Ishikawa (cell line): Measurements from ENCODE around the gene PLAGL2.

ENCODE experiments used
- CEBPB ChIP-seq: IDR thresholded peaks from 2 replicates; pipeline ENCODE4 v1.6.1; 2012
- CREB1 ChIP-seq: IDR thresholded peaks from 2 replicates; pipeline ENCODE4 v1.6.1; 2012; ENCODE audit warnings: low read depth
- EGR1 ChIP-seq: IDR thresholded peaks from 2 replicates; pipeline ENCODE4 v1.6.1; 2012
- EP300 ChIP-seq: IDR thresholded peaks from 2 replicates; pipeline ENCODE4 v1.6.1; 2012; ENCODE audit warnings: borderline replicate concordance
- FOXM1 ChIP-seq: IDR thresholded peaks from 2 replicates; pipeline ENCODE4 v1.6.1; 2012; ENCODE audit warnings: low read depth, borderline replicate concordance
- MAX ChIP-seq: IDR thresholded peaks from 2 replicates; pipeline ENCODE4 v1.6.1; 2012
- NFIC ChIP-seq: IDR thresholded peaks from 2 replicates; pipeline ENCODE4 v1.6.1; 2012
- RAD21 ChIP-seq: IDR thresholded peaks from 2 replicates; pipeline ENCODE4 v1.6.1; 2012; ENCODE audit warnings: low read depth
- REST ChIP-seq: IDR thresholded peaks from 2 replicates; pipeline ENCODE4 v1.6.1; 2012; ENCODE audit warnings: low read depth, mild to moderate bottlenecking
- TAF1 ChIP-seq: IDR thresholded peaks from 2 replicates; pipeline ENCODE4 v1.6.1; 2012; ENCODE audit warnings: low read depth, mild to moderate bottlenecking
- TCF12 ChIP-seq: IDR thresholded peaks from 2 replicates; pipeline ENCODE4 v1.6.1; 2012; ENCODE audit warnings: low read depth
- TEAD4 ChIP-seq: IDR thresholded peaks from 2 replicates; pipeline ENCODE4 v1.6.1; 2012
- USF1 ChIP-seq: IDR thresholded peaks from 2 replicates; pipeline ENCODE4 v1.6.1; 2012
- YY1 ChIP-seq: IDR thresholded peaks from 2 replicates; pipeline ENCODE4 v1.6.1; 2012; ENCODE audit warnings: low read depth
- ZBTB7A ChIP-seq: IDR thresholded peaks from 2 replicates; pipeline ENCODE4 v1.6.1; 2012; ENCODE audit warnings: low read depth

PLAGL2 gene

GRCh38 chr20:32188376-32189122, 19.0 kb downstream of the PLAGL2 start:
- TF ChIP-seq MAX (no peak), TAF1 (no peak), TEAD4 (no peak), RAD21 (no peak), FOXM1 (no peak), NFIC (no peak), CREB1 (no peak)

- no peak for TF ChIP-seq TAF1
- TF ChIP-seq YY1: no peak
- TF ChIP-seq CEBPB: no peak
- no peak for TF ChIP-seq MAX
- no peak for TF ChIP-seq EP300
- TF ChIP-seq FOXM1: no peak
Observed at GRCh38 chr20:32186506-32186905, 21.0 kb downstream of the PLAGL2 start.

- no peak for TF ChIP-seq TEAD4
- TF ChIP-seq FOXM1: no peak
- TF ChIP-seq YY1: no peak
- no peak for TF ChIP-seq EGR1
- no peak for TF ChIP-seq RAD21
- no peak for TF ChIP-seq CREB1
- no peak for TF ChIP-seq ZBTB7A
- TF ChIP-seq MAX: no peak
- no peak for TF ChIP-seq NFIC
Observed at GRCh38 chr20:32184961-32185603, 22.5 kb downstream of the PLAGL2 start.

- TF ChIP-seq ZBTB7A: no peak
- TF ChIP-seq YY1: no peak
- no peak for TF ChIP-seq FOXM1
- TF ChIP-seq NFIC: no peak
- no peak for TF ChIP-seq REST
- no peak for TF ChIP-seq EGR1
- no peak for TF ChIP-seq EP300
- no peak for TF ChIP-seq TAF1
- TF ChIP-seq TCF12: no peak
- no peak for TF ChIP-seq CREB1
- no peak for TF ChIP-seq TEAD4
- TF ChIP-seq RAD21: no peak
- TF ChIP-seq CEBPB: no peak
Observed at GRCh38 chr20:32183947-32184635, 23.5 kb downstream of the PLAGL2 start.

GRCh38 chr20:32181606-32182005, 25.9 kb downstream of the PLAGL2 start:
- no peak for TF ChIP-seq ZBTB7A
- TF ChIP-seq TCF12: no peak
- no peak for TF ChIP-seq TEAD4
- no peak for TF ChIP-seq NFIC
- TF ChIP-seq TAF1: no peak
- TF ChIP-seq USF1: no peak
- TF ChIP-seq CEBPB: no peak
- no peak for TF ChIP-seq YY1

GRCh38 chr20:32179934-32180333, 27.6 kb downstream of the PLAGL2 start:
- TF ChIP-seq TCF12: no peak
- TF ChIP-seq RAD21: no peak

- TF ChIP-seq EGR1 (no peak), RAD21 (no peak), CREB1 (no peak), EP300 (no peak), MAX (no peak), REST (no peak)
Observed at GRCh38 chr20:32179515-32179914, 28.0 kb downstream of the PLAGL2 start.
